H1 (cell line): ENCODE results near the gene ZNF385B.

Source experiments
- BCL11A ChIP-seq, 2 experiments: IDR thresholded peaks; one replicate each; pipeline ENCODE4 v1.6.1; 2011; ENCODE audit warnings: low read depth in 2 of 2, low read length in 2 of 2, mild to moderate bottlenecking in 2 of 2
- CBX5 ChIP-seq: fragments of 300-800, 300-1000 bp; sonication (generic); IDR thresholded peaks from 2 replicates; pipeline ENCODE4 v1.7.1; 2016; ENCODE audit warnings: antibody characterized with exemption, low read length, low read depth
- EP300 ChIP-seq, 2 experiments: IDR thresholded peaks; 1 replicate in 1 of 2; 2 replicates in 1 of 2; pipeline ENCODE4 v1.6.1; 2011 to 2012; ENCODE audit warnings: low read depth in 2 of 2, low read length in 2 of 2, mild to moderate bottlenecking in 2 of 2, borderline replicate concordance in 1 of 2, inconsistent platforms in 1 of 2, moderate library complexity in 1 of 2
- GABPA ChIP-seq: IDR thresholded peaks from 2 replicates; pipeline ENCODE4 v1.6.1; 2011; ENCODE audit warnings: mild to moderate bottlenecking, low read length, moderate library complexity, borderline replicate concordance; ENCODE audit not compliant: insufficient read depth
- POLR2AphosphoS5 ChIP-seq: IDR thresholded peaks from 2 replicates; pipeline ENCODE4 v1.6.1; 2011; ENCODE audit warnings: low read depth, low read length
- SAP30 ChIP-seq: fragments of 300-600 bp; sonication (generic); IDR thresholded peaks from 2 replicates; pipeline ENCODE4 v1.7.1; 2012; ENCODE audit warnings: low read length, moderate library complexity, mild to moderate bottlenecking, inconsistent platforms; ENCODE audit not compliant: insufficient read depth, insufficient replicate concordance
- ZNF274 ChIP-seq: IDR thresholded peaks from 2 replicates; pipeline ENCODE4 v1.7.0; 2012; ENCODE audit warnings: low read length, borderline replicate concordance; ENCODE audit errors: extremely low read depth
- TF ChIP-seq, protein P1 (sequence below), 3 experiments: IDR thresholded peaks; 1 replicate in 2 of 3; 2 replicates in 1 of 3; pipeline versions ENCODE4 v1.5.1 to v1.6.1; 2011; ENCODE audit warnings: low read length in 3 of 3, mild to moderate bottlenecking in 3 of 3, inconsistent platforms in 2 of 3, low read depth in 1 of 3, moderate library complexity in 1 of 3; ENCODE audit not compliant: insufficient read depth in 1 of 3; ENCODE audit errors: control extremely low read depth in 1 of 3
- TF ChIP-seq, protein P2 (sequence below): IDR thresholded peaks from 2 replicates; pipeline ENCODE4 v1.6.1; 2012; ENCODE audit warnings: inconsistent platforms

DNA sequence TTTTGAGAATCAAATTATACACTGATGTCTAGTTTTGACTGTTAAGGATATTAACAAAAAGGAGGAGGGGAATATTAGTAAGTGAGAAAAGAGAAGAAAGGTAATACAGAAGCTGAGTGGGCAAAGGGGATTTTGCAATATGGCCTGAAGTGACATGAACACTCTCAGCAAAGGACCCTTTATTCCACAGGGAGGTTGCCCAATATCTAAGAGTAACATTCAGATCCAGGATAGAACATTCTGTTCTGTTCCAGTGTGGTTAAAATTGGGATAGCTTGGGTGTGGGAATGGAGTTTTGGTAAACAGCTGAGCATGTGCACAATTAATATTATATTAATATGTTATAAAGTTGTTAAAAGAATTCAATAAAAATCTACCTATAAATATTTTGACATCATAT lies 120.1 kb downstream of the ZNF385B start:
- TF ChIP-seq, protein P1, sequence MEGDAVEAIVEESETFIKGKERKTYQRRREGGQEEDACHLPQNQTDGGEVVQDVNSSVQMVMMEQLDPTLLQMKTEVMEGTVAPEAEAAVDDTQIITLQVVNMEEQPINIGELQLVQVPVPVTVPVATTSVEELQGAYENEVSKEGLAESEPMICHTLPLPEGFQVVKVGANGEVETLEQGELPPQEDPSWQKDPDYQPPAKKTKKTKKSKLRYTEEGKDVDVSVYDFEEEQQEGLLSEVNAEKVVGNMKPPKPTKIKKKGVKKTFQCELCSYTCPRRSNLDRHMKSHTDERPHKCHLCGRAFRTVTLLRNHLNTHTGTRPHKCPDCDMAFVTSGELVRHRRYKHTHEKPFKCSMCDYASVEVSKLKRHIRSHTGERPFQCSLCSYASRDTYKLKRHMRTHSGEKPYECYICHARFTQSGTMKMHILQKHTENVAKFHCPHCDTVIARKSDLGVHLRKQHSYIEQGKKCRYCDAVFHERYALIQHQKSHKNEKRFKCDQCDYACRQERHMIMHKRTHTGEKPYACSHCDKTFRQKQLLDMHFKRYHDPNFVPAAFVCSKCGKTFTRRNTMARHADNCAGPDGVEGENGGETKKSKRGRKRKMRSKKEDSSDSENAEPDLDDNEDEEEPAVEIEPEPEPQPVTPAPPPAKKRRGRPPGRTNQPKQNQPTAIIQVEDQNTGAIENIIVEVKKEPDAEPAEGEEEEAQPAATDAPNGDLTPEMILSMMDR (IDR thresholded peaks at IDR 0.05; ENCODE audit: control extremely low read depth in 1 of 3, insufficient read depth in 1 of 3, low read depth in 1 of 3, low read length in 3 of 3), result no peak
- no peak for TF ChIP-seq BCL11A (IDR thresholded peaks at IDR 0.05; ENCODE audit: low read depth in 2 of 2, low read length in 2 of 2)
- TF ChIP-seq ZNF274, result no peak
- TF ChIP-seq SAP30, result no peak
- TF ChIP-seq EP300 (IDR thresholded peaks at IDR 0.05; ENCODE audit: borderline replicate concordance in 1 of 2, low read depth in 2 of 2, low read length in 2 of 2), result no peak
- TF ChIP-seq POLR2AphosphoS5, result no peak
- TF ChIP-seq CBX5, result no peak
- TF ChIP-seq, protein P2, sequence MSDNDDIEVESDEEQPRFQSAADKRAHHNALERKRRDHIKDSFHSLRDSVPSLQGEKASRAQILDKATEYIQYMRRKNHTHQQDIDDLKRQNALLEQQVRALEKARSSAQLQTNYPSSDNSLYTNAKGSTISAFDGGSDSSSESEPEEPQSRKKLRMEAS, result no peak
- no peak for TF ChIP-seq GABPA
